Inferior parietal cortex (tissue), 1 donor: ENCODE measurements around the gene NR3C2.

Source experiments
- DNase-seq: peaks from one replicate; pipeline ENCODE4 v3.0.0-alpha.2; 2016; ENCODE audit errors: extremely low spot score

Gene NR3C2

GRCh38 chr4:148312956-148313490, 129.2 kb downstream of the NR3C2 start:
- no peak for DNase-seq

- DNase-seq: no peak
Measured at GRCh38 chr4:148311526-148311925, 130.7 kb downstream of the NR3C2 start.

GRCh38 chr4:148310756-148311155, 131.5 kb downstream of the NR3C2 start:
- no peak for DNase-seq

- no peak for DNase-seq
Measured at GRCh38 chr4:148305751-148306150, 136.5 kb downstream of the NR3C2 start.

- DNase-seq: no peak
Measured at GRCh38 chr4:148302416-148302815, 139.8 kb downstream of the NR3C2 start.

GRCh38 chr4:148300877-148301276, 141.3 kb downstream of the NR3C2 start:
- no peak for DNase-seq

GRCh38 chr4:148299337-148299736, 142.9 kb downstream of the NR3C2 start:
- no peak for DNase-seq

- DNase-seq: no peak
Measured at GRCh38 chr4:148296498-148296897, 145.7 kb downstream of the NR3C2 start.

GRCh38 chr4:148295642-148296041, 146.6 kb downstream of the NR3C2 start:
- DNase-seq: no peak

GRCh38 chr4:148293571-148293970, 148.6 kb downstream of the NR3C2 start:
- no peak for DNase-seq

- DNase-seq: no peak
Measured at GRCh38 chr4:148292686-148293085, 149.5 kb downstream of the NR3C2 start.

GRCh38 chr4:148289740-148290139, 152.5 kb downstream of the NR3C2 start:
- DNase-seq: no peak

- no peak for DNase-seq
Measured at GRCh38 chr4:148288448-148288847, 153.8 kb downstream of the NR3C2 start.

GRCh38 chr4:148287111-148287510, 155.1 kb downstream of the NR3C2 start:
- DNase-seq: no peak

GRCh38 chr4:148286012-148286411, 156.2 kb downstream of the NR3C2 start:
- no peak for DNase-seq

GRCh38 chr4:148283665-148284064, 158.5 kb downstream of the NR3C2 start:
- DNase-seq: no peak

GRCh38 chr4:148278310-148278709, 163.9 kb downstream of the NR3C2 start:
- no peak for DNase-seq

- no peak for DNase-seq
Measured at GRCh38 chr4:148275266-148275665, 166.9 kb downstream of the NR3C2 start.

- DNase-seq: no peak
Measured at GRCh38 chr4:148273501-148273986, 168.7 kb downstream of the NR3C2 start.

GRCh38 chr4:148271166-148271565, 171.0 kb downstream of the NR3C2 start:
- no peak for DNase-seq

- no peak for DNase-seq
Measured at GRCh38 chr4:148270630-148271029, 171.6 kb downstream of the NR3C2 start.

- DNase-seq: no peak
Measured at GRCh38 chr4:148268835-148269234, 173.4 kb downstream of the NR3C2 start.

- DNase-seq: no peak
Measured at GRCh38 chr4:148266921-148267320, 175.3 kb downstream of the NR3C2 start.

- no peak for DNase-seq
Measured at GRCh38 chr4:148266240-148266639, 176.0 kb downstream of the NR3C2 start.
